Measurements from ENCODE around the gene AIFM3.

GRCh38 chr22:20974336-20974955, 7.4 kb downstream of the AIFM3 start:
- TF ChIP-seq CTCF (IDR thresholded peaks at IDR 0.05) (no peak), POLR2AphosphoS5 (IDR thresholded peaks at IDR 0.05) (no peak), POLR2A (IDR thresholded peaks at IDR 0.05) (no peak)
